PFSK-1 (cell line): ENCODE data around the gene EGR1.

Experiments
- FOXP2 ChIP-seq: optimal IDR thresholded peaks from 2 replicates; pipeline ENCODE3; 2011; ENCODE audit warnings: borderline replicate concordance, control low read depth, inconsistent platforms; ENCODE audit not compliant: insufficient read depth; ENCODE audit errors: extremely low read length, extremely low read depth
- POLR2AphosphoS5 ChIP-seq: IDR thresholded peaks from 2 replicates; pipeline ENCODE4 v1.6.1; 2012; ENCODE audit warnings: low read depth, mild to moderate bottlenecking, control low read depth, low read length, moderate library complexity
- SIN3A ChIP-seq: IDR thresholded peaks from 2 replicates; pipeline ENCODE4 v1.6.1; 2012; ENCODE audit warnings: mild to moderate bottlenecking, low read length, moderate library complexity, borderline replicate concordance; ENCODE audit not compliant: insufficient read depth
- TAF1 ChIP-seq: IDR thresholded peaks from 2 replicates; pipeline ENCODE4 v1.6.1; 2012; ENCODE audit warnings: low read length, control low read depth, borderline replicate concordance; ENCODE audit not compliant: insufficient read depth
- TF ChIP-seq, protein P1 (sequence below), 2 experiments: IDR thresholded peaks; 2 replicates each; pipeline versions ENCODE4 v1.6.1 to v1.8.0; 2011 to 2012; ENCODE audit warnings: low read depth in 2 of 2, low read length in 2 of 2, control low read depth in 1 of 2, inconsistent platforms in 1 of 2, mild to moderate bottlenecking in 1 of 2, moderate library complexity in 1 of 2; ENCODE audit not compliant: insufficient read depth in 1 of 2

Gene EGR1

GRCh38 chr5:138503487-138504270 is 38.4 kb downstream of the EGR1 start:
- TF ChIP-seq POLR2AphosphoS5 = 0 out of 2 replicates have a peak, but pooled peaks have one; percentile 14
- TF ChIP-seq TAF1 = no peak

- TF ChIP-seq TAF1 (no peak), FOXP2 (no peak), SIN3A (no peak), POLR2AphosphoS5 (no peak)
- TF ChIP-seq, protein P1, sequence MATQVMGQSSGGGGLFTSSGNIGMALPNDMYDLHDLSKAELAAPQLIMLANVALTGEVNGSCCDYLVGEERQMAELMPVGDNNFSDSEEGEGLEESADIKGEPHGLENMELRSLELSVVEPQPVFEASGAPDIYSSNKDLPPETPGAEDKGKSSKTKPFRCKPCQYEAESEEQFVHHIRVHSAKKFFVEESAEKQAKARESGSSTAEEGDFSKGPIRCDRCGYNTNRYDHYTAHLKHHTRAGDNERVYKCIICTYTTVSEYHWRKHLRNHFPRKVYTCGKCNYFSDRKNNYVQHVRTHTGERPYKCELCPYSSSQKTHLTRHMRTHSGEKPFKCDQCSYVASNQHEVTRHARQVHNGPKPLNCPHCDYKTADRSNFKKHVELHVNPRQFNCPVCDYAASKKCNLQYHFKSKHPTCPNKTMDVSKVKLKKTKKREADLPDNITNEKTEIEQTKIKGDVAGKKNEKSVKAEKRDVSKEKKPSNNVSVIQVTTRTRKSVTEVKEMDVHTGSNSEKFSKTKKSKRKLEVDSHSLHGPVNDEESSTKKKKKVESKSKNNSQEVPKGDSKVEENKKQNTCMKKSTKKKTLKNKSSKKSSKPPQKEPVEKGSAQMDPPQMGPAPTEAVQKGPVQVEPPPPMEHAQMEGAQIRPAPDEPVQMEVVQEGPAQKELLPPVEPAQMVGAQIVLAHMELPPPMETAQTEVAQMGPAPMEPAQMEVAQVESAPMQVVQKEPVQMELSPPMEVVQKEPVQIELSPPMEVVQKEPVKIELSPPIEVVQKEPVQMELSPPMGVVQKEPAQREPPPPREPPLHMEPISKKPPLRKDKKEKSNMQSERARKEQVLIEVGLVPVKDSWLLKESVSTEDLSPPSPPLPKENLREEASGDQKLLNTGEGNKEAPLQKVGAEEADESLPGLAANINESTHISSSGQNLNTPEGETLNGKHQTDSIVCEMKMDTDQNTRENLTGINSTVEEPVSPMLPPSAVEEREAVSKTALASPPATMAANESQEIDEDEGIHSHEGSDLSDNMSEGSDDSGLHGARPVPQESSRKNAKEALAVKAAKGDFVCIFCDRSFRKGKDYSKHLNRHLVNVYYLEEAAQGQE (IDR thresholded peaks at IDR 0.05; ENCODE audit: insufficient read depth in 1 of 2, low read depth in 2 of 2, low read length in 2 of 2) = no peak
Observed at GRCh38 chr5:138504799-138505198, 39.5 kb downstream of the EGR1 start.

DNA sequence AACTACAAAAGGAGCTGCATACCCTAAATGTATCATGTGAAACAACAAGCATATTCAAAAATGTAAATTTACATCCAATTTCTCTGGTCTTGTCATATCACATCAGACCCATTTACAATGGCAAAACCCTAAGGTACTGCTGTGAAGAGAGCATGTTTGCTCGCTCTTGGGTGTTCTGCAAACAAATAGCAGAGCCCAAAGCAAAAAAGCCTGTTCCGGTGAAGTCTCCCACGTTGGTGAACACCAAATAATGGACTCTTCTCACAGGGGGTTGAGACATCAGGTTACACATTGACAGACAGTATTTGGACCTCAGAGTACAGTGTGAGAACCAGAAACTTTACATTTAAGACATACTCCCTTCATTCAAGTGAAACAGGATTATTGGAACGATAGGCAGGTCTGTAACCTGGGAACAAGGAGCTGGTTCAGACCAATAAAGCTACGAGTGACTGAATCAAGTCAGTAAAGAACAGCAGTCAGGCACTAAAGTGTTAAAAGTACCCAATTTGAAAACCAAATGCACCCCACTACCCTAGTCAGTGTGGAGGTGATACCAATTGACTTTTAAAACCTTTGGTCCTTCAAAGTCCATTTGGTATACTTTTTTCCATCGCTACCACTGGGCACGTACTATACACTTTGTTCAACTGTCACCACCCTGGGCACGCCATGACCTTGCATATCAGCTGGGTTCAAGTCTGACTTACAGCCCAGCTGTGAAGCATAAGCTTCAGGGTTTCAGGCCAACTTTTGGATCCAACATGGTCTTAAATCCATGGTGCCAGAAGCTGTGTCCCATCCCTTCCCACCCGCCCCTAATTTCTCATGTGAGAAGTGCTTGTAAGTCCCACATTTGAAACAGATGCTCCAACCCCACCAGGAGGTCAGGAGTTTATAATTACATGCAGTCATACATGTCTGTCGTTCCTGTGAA is 41.4 kb downstream of the EGR1 start:
- TF ChIP-seq, protein P1 (IDR thresholded peaks at IDR 0.05; ENCODE audit: insufficient read depth in 1 of 2, low read depth in 2 of 2, low read length in 2 of 2) = no peak
- TF ChIP-seq TAF1 (no peak), FOXP2 (no peak), POLR2AphosphoS5 (no peak), SIN3A (no peak)

DNA sequence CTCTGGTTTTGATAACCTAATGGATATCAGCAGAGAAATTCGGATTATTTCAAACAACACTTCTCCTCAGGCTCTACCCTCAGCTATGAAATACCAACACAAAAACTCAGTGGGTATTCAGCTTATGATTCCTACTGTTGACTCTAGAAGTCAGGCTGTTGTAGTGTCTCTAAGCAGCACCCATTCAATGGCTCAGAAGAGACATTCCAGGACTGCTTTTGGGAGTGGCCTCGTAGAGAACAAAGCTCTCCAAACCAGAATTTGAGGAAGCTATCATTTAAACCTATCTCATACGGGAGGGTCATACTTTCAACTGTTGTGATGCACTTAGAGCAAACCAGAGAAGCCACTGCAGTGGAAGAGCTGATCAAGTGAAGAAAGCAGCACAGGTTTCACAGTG is 43.7 kb downstream of the EGR1 start:
- no peak for TF ChIP-seq POLR2AphosphoS5
- TF ChIP-seq FOXP2 = no peak
- TF ChIP-seq SIN3A = no peak
- TF ChIP-seq TAF1 = no peak
- TF ChIP-seq, protein P1 (IDR thresholded peaks at IDR 0.05; ENCODE audit: insufficient read depth in 1 of 2, low read depth in 2 of 2, low read length in 2 of 2) = no peak

GRCh38 chr5:138514021-138514420 is 48.7 kb downstream of the EGR1 start:
- TF ChIP-seq SIN3A = no peak
- no peak for TF ChIP-seq FOXP2
- TF ChIP-seq POLR2AphosphoS5 = no peak
- TF ChIP-seq, protein P1 (IDR thresholded peaks at IDR 0.05; ENCODE audit: insufficient read depth in 1 of 2, low read depth in 2 of 2, low read length in 2 of 2) = no peak
- no peak for TF ChIP-seq TAF1
